Caco-2 (cell line): ENCODE data around the gene HACD2. TPM values are rescaled to one million over a fixed set of nuclear protein-coding genes. Genes with fewer than 3 reads are reported as not detected.

Source experiments
- BruUV-seq: library from RNA; stranded (reverse); fragments of 400-500 nt; replicated peaks from 2 replicates; lab custom pipeline; 2021; lab: Mats Ljungman, UMichigan
- CTCF ChIA-PET: fragments of 300-600 bp; sonication (Branson Sonifier 250); formaldehyde crosslinking; loops from one replicate; lab custom pipeline; 2022; ENCODE audit warnings: antibody characterized with exemption; lab: Charles Lee
- POLR2A ChIA-PET: fragments of 300-600 bp; sonication (Branson Sonifier 250); formaldehyde crosslinking; loops from one replicate; lab custom pipeline; 2022; ENCODE audit warnings: antibody characterized with exemption; lab: Charles Lee
- DNase-seq, 2 experiments: peaks; one replicate each; pipeline versions ENCODE4 v3.0.0 to v3.0.0-alpha.2; 2020 to 2022
- H3K27me3 ChIP-seq: replicated peaks from 2 replicates; pipeline ENCODE4 v1.6.0; 2011; ENCODE audit warnings: low read length; ENCODE audit not compliant: control insufficient read depth, insufficient read depth
- H3K36me3 ChIP-seq: 2 replicates; pipeline ENCODE4 v1.5.1; 2011; ENCODE audit warnings: low read length; ENCODE audit not compliant: control insufficient read depth, insufficient read depth
- H3K4me1 ChIP-seq: fragments of 250-450 bp; sonication (Bioruptor Pico); 2 replicates; pipeline ENCODE4 v1.5.1; 2020; ENCODE audit warnings: mild to moderate bottlenecking
- H3K4me3 ChIP-seq: 2 replicates; pipeline ENCODE4 v1.5.1; 2011; ENCODE audit warnings: low read depth, mild to moderate bottlenecking, control low read depth, low read length
- H3K9me3 ChIP-seq: fragments of 250-450 bp; sonication (Bioruptor Pico); 2 replicates; pipeline ENCODE4 v1.5.1; 2020; ENCODE audit warnings: mild to moderate bottlenecking, moderate library complexity
- H3K27ac Mint-ChIP-seq: one replicate; pipeline ENCODE4 v1.8.0; 2022; ENCODE audit warnings: mixed read lengths; ENCODE audit not compliant: unreplicated experiment
- H3K27me3 Mint-ChIP-seq: one replicate; pipeline ENCODE4 v1.8.0; 2022; ENCODE audit warnings: mixed read lengths; ENCODE audit not compliant: insufficient read depth, unreplicated experiment
- H3K36me3 Mint-ChIP-seq: one replicate; pipeline ENCODE4 v1.8.0; 2022; ENCODE audit warnings: mild to moderate bottlenecking, mixed read lengths; ENCODE audit not compliant: insufficient read depth, unreplicated experiment
- H3K4me1 Mint-ChIP-seq: one replicate; pipeline ENCODE4 v1.8.0; 2022; ENCODE audit warnings: low read depth, mixed read lengths; ENCODE audit not compliant: unreplicated experiment
- H3K4me3 Mint-ChIP-seq: one replicate; pipeline ENCODE4 v1.8.0; 2022; ENCODE audit warnings: mild to moderate bottlenecking, moderate library complexity, mixed read lengths; ENCODE audit not compliant: unreplicated experiment
- H3K9me3 Mint-ChIP-seq: one replicate; pipeline ENCODE4 v1.8.0; 2022; ENCODE audit warnings: mixed read lengths; ENCODE audit not compliant: unreplicated experiment
- intact Hi-C: fragments of 100-400 bp; cut with micrococcal nuclease; formaldehyde crosslinking; loops from one replicate; pipeline ENCODE4 v1.10.0; 2022; ENCODE audit not compliant: unreplicated experiment
- total RNA-seq: library from RNA; stranded (reverse); gene quantifications from 2 replicates; pipeline ENCODE4 v1.2.3, GENCODE V29; 2022
- TF ChIP-seq, protein P1 (sequence below), 2 experiments: fragments of 200-600 bp in 1 of 2; IDR thresholded peaks; 1 replicate in 1 of 2; 2 replicates in 1 of 2; pipeline versions ENCODE4 v1.5.1 to v1.8.0; 2011 to 2022; ENCODE audit warnings: antibody characterized with exemption in 1 of 2, control low read depth in 1 of 2, inconsistent platforms in 1 of 2, low read depth in 1 of 2, low read length in 1 of 2, mild to moderate bottlenecking in 1 of 2, moderate library complexity in 1 of 2; ENCODE audit not compliant: insufficient read depth in 1 of 2, severe bottlenecking in 1 of 2, unreplicated experiment in 1 of 2

HACD2 gene
- total RNA-seq, 1 experiment from 2014 or later, result 92.5 TPM

DNA sequence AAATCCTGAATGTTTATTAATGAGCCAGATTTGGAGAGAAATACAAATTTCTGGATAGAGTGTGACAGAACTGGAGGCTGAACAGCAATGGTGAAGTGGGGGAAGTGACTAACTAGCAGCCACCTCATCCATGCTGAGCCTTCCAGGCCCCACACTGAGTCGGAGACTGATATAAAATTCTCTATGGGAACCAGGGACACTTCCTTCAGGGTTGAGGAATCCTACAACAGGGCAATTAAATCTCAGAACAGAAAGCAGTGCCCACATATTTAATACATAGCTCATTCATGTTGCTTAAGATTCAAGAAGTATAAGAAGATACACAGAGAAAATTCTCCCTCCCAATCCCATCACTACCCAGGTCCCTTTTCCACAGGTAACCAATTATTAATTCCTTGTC is 49.3 kb downstream of the HACD2 start:
- no peaks in the 10 kb centered on the region for H3K9me3 ChIP-seq
- no peaks in the 10 kb centered on the region for H3K27me3 Mint-ChIP-seq
- no peaks in the 10 kb centered on the region for H3K27me3 ChIP-seq
- TF ChIP-seq, protein P1, sequence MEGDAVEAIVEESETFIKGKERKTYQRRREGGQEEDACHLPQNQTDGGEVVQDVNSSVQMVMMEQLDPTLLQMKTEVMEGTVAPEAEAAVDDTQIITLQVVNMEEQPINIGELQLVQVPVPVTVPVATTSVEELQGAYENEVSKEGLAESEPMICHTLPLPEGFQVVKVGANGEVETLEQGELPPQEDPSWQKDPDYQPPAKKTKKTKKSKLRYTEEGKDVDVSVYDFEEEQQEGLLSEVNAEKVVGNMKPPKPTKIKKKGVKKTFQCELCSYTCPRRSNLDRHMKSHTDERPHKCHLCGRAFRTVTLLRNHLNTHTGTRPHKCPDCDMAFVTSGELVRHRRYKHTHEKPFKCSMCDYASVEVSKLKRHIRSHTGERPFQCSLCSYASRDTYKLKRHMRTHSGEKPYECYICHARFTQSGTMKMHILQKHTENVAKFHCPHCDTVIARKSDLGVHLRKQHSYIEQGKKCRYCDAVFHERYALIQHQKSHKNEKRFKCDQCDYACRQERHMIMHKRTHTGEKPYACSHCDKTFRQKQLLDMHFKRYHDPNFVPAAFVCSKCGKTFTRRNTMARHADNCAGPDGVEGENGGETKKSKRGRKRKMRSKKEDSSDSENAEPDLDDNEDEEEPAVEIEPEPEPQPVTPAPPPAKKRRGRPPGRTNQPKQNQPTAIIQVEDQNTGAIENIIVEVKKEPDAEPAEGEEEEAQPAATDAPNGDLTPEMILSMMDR (IDR thresholded peaks at IDR 0.05; ENCODE audit: insufficient read depth in 1 of 2, low read depth in 1 of 2, low read length in 1 of 2, severe bottlenecking in 1 of 2, unreplicated experiment in 1 of 2), result no peak
- no TSS peak for BruUV-seq
- no peak for DNase-seq
- intact Hi-C loops, result no loop called here
- no peak overlapping the region for H3K4me3 ChIP-seq
- no peaks in the 10 kb centered on the region for H3K4me1 ChIP-seq
- POLR2A ChIA-PET, result no interaction called here
- H3K27ac Mint-ChIP-seq, result no peak overlapping the region
- H3K36me3 Mint-ChIP-seq, result peaks cover 13% of the 10 kb centered on the region
- no peaks in the 10 kb centered on the region for H3K9me3 Mint-ChIP-seq
- no peaks in the 10 kb centered on the region for H3K4me1 Mint-ChIP-seq
- H3K36me3 ChIP-seq, result no peaks in the 10 kb centered on the region
- CTCF ChIA-PET, result no interaction called here
- H3K4me3 Mint-ChIP-seq, result no peak overlapping the region

DNA sequence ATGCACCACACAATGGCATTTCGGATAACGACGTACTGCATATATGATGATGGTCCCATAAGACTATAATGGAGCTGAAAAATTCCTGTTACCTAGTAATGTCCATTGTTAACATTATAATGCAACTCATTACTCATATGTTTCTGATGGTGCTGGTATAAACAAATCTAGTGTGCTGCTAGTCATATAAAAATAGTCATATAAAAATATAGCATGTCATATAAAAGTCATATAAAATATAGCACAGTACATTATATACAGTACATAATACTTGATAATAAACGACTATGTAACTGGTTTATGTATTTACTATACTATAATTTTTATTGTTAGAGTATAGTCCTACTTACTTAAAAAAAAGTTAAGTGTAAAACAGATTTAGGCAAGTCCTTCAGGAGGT is 50.6 kb downstream of the HACD2 start:
- intact Hi-C loops, result no loop called here
- Histone ChIP-seq H3K36me3 (no peaks in the 10 kb centered on the region), H3K4me3 (no peak overlapping the region), H3K4me1 (no peaks in the 10 kb centered on the region), H3K9me3 (no peaks in the 10 kb centered on the region), H3K27me3 (no peaks in the 10 kb centered on the region)
- H3K27ac Mint-ChIP-seq, result no peak overlapping the region
- DNase-seq, result no peak
- H3K4me1 Mint-ChIP-seq, result no peaks in the 10 kb centered on the region
- no TSS peak for BruUV-seq
- H3K4me3 Mint-ChIP-seq, result no peak overlapping the region
- H3K36me3 Mint-ChIP-seq, result peaks cover 13% of the 10 kb centered on the region
- ChIA-PET POLR2A (interaction anchor here (0.6 kb wide), 1 partner anchor 101 kb away, joined by 3 read pairs; no protein-coding TSS in a partner anchor), CTCF (no interaction called here)
- H3K9me3 Mint-ChIP-seq, result no peaks in the 10 kb centered on the region
- H3K27me3 Mint-ChIP-seq, result no peaks in the 10 kb centered on the region
- TF ChIP-seq, protein P1 (IDR thresholded peaks at IDR 0.05; ENCODE audit: insufficient read depth in 1 of 2, low read depth in 1 of 2, low read length in 1 of 2, severe bottlenecking in 1 of 2, unreplicated experiment in 1 of 2), result no peak

DNA sequence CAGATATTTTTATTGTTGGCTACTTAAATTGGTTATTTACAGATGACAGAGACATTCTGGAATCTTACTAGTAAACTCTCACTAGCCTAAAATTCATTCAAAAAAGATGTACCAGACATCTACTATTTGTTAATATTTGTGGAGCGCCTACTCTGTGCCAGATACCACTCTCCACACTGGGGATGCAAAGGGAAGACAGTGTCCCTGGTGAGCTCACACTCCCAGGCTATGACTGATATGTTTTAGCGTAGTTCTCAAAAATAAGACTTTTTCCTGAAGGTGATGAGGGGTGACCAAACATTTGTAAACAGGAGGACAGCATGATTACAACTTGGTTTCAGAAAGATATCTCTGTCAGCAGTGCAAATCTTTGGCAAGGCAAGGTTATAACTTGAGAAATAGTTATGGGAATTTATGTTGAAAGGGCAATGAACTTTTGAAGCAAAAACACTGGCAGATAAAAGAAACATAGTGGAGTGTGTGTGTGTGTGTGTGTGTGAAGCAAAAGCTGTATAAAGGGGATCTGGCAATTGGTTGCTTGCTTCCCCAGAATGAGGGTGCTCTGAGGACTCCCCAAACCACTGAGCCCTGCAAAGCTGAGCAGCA is 51.2 kb downstream of the HACD2 start:
- peaks cover 13% of the 10 kb centered on the region for H3K36me3 Mint-ChIP-seq
- H3K27ac Mint-ChIP-seq, result no peak overlapping the region
- no peaks in the 10 kb centered on the region for H3K36me3 ChIP-seq
- TF ChIP-seq, protein P1 (IDR thresholded peaks at IDR 0.05; ENCODE audit: insufficient read depth in 1 of 2, low read depth in 1 of 2, low read length in 1 of 2, severe bottlenecking in 1 of 2, unreplicated experiment in 1 of 2), result no peak
- POLR2A ChIA-PET, result no interaction called here
- no peaks in the 10 kb centered on the region for H3K9me3 Mint-ChIP-seq
- no peaks in the 10 kb centered on the region for H3K4me1 Mint-ChIP-seq
- H3K27me3 ChIP-seq, result no peaks in the 10 kb centered on the region
- H3K27me3 Mint-ChIP-seq, result no peaks in the 10 kb centered on the region
- intact Hi-C loops, result no loop called here
- no peak overlapping the region for H3K4me3 Mint-ChIP-seq
- H3K9me3 ChIP-seq, result no peaks in the 10 kb centered on the region
- no peak for DNase-seq
- H3K4me1 ChIP-seq, result no peaks in the 10 kb centered on the region
- CTCF ChIA-PET, result interaction anchor here (0.6 kb wide), 1 partner anchor 85 kb away, joined by 4 read pairs; the partner anchor contains the start of gene ADCY5
- no peak overlapping the region for H3K4me3 ChIP-seq
- BruUV-seq, result no TSS peak
